Activated naive CD4-positive, alpha-beta T cell (primary cell): ENCODE results near the gene PTPA.
"Not testable (repeated sequence)": the region's sequence is repeated elsewhere in the genome, so short reads cannot be mapped to it uniquely, and the experiment has no call there.

Source experiments
- DNase-seq, 4 experiments: peaks; one replicate each; lab custom pipeline; 2025; lab: John Stamatoyannopoulos, UW

Gene PTPA

GRCh38 chr9:129176701-129177442 lies 65.7 kb downstream of the PTPA start:
- no peak for DNase-seq

- DNase-seq, result peak in 1 of 4 experiments; percentile 47
Measured at GRCh38 chr9:129177443-129177790, 66.2 kb downstream of the PTPA start.

GRCh38 chr9:129177791-129178567 lies 66.8 kb downstream of the PTPA start, which contains the start of gene IER5L:
IER5L (minus strand) TSS chr9:129178261; CDS start chr9:129178052, 209 bp downstream.
- peak; percentile 77 to 91 (median 86) for DNase-seq

GRCh38 chr9:129178568-129179382 lies 67.6 kb downstream of the PTPA start:
- DNase-seq, result no peak

GRCh38 chr9:129181246-129181645 lies 70.0 kb downstream of the PTPA start:
- no peak for DNase-seq

- DNase-seq, result no peak
Measured at GRCh38 chr9:129182122-129182521, 70.9 kb downstream of the PTPA start.

- DNase-seq, result no peak
Measured at GRCh38 chr9:129182625-129183494, 71.6 kb downstream of the PTPA start.

GRCh38 chr9:129183495-129184218 lies 72.4 kb downstream of the PTPA start:
- no peak for DNase-seq

GRCh38 chr9:129184219-129184524 lies 73.0 kb downstream of the PTPA start:
- no peak for DNase-seq

GRCh38 chr9:129184596-129185122 lies 73.4 kb downstream of the PTPA start:
- no peak for DNase-seq

- DNase-seq, result no peak
Measured at GRCh38 chr9:129185402-129185801, 74.2 kb downstream of the PTPA start.

- no peak for DNase-seq
Measured at GRCh38 chr9:129185991-129186390, 74.8 kb downstream of the PTPA start.

GRCh38 chr9:129187042-129187441 lies 75.8 kb downstream of the PTPA start:
- no peak for DNase-seq

- DNase-seq, result not testable (repeated sequence)
Measured at GRCh38 chr9:129189971-129190370, 78.8 kb downstream of the PTPA start.

- no peak for DNase-seq
Measured at GRCh38 chr9:129191234-129191633, 80.0 kb downstream of the PTPA start.

GRCh38 chr9:129193655-129194054 lies 82.4 kb downstream of the PTPA start:
- DNase-seq, result no peak

GRCh38 chr9:129194221-129194620 lies 83.0 kb downstream of the PTPA start:
- DNase-seq, result no peak

GRCh38 chr9:129195606-129196005 lies 84.4 kb downstream of the PTPA start:
- DNase-seq, result no peak

- DNase-seq, result not testable (repeated sequence)
Measured at GRCh38 chr9:129197045-129197444, 85.8 kb downstream of the PTPA start.

- DNase-seq, result no peak
Measured at GRCh38 chr9:129197978-129198318, 86.7 kb downstream of the PTPA start.
